ENCODE results near the gene DXO.
A peak's percentile ranks its signal among the peaks of the same experiment; 100 is the strongest.
"Not testable (repeated sequence)": the region's sequence is repeated elsewhere in the genome, so short reads cannot be mapped to it uniquely, and the experiment has no call there.

The DXO gene

DNA sequence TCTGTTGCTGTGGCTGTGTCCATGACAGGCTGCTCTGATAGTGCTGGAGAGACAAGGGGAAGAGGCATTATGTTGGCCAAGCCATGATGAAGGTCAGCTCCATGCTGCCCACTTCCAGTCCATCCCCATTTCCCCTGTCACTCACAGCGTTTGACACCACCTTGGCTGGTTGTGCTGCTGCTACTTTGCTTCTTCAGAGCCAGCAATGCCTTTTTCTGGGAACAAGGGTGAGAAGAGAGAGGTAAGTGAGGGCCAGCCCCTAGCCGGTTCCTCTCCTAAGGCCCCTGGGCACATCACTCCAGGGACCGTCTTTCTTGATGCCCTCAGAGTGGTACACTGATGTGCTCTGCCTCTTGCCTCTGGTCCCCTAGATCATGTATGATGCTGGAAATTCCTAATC, 15.1 kb downstream of the DXO start:
- FAIRE-seq: no peak

DNA sequence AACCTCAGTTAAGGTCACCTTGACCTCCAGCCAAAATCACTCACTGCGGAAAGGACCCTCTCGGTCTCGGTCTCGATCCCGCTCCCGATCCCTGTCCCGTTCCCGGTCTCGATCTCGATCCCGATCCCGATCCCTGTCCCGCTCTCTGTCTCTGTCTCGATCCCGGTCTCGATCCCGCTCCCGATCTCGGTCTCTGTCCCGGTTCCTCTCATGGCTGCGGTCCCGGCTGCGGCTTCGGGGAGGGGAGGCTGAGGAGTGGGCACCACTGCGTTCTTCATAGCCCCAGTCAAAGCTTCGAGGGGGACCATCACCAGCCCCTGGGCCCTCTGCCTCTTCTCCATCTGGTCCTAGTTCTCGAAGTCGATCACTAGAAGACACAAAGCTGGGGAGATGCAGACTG, 17.4 kb downstream of the DXO start:
- FAIRE-seq: no peak

DNA sequence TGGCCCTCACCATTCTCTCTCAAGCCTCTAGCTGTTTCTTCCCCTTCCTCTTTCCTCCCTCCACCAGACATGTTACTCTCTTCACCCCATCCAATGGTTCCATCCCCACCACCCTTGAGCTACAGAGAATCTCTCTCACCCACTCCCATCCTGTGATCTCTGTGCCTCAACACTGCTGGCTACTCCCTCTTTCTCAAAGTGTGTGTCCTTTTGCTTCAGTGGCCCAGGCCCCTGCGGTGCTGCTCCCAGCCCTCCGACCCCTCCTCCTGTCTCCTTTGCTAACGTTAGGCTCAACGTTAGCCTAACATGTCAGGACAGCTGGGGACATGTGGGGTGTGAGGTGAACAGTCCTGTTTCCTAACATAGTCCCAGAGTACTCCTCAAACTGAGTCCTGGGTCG, 19.0 kb downstream of the DXO start:
- no peak for FAIRE-seq

DNA sequence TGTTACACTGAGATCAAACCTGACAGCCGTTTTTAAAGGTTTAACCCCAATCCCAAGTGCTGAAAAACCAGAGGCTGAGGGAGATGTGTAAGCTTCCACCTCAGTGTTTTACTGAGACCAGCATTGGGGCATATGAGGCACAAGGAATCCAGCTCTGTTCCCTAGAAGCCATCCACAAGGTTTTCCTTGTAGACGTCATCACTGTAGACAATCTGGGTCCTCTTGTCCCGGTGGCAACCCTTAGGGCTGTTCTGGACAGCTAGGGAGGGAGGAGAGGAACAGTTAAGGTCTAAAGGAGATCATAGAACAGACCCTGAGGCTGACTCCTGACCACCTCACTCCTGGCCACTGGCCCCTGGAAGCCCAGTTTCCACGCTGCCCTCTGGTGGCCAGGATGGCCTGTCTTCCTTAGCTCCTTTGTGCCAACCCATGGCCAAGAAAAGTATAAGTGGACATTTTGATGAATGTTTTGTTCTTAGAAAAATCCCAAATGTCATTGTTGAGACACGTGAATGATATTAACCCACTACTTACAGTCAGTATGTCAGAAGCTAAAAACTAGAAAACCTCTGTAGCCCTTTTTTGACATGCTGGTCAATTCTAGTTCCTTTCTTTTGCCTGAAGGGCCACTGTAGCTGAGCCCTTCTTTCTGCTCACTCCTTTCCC, 19.7 kb downstream of the DXO start:
- peak; percentile 45 for FAIRE-seq

DNA sequence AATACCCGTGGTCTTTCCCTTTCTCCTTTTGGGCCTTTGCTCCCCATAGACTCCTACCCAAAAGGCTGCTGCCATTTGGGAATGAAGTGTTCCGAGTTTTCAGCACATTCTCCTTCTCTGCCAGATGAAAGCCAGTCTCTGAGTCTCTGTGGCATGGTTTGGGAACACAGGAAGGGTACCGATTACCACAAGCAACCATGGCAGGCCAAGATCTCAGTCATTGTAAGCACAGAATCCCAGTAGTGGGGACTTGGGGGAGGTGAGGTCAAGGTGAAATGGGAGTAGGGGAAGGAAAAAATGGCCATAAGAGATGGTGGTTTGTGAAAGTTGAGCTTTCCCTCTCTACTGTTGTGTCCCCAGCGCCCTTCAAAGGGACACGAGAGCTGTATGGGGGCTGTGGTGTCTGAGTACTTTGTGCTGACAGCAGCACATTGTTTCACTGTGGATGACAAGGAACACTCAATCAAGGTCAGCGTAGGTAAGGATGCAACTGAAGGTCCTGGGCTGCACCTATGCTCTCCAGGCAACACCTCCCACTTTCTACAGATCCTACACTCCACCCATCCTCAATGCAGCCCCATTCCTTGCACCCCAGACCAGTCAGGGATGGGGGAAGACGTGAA, 21.9 kb downstream of the DXO start:
- no peak for FAIRE-seq

DNA sequence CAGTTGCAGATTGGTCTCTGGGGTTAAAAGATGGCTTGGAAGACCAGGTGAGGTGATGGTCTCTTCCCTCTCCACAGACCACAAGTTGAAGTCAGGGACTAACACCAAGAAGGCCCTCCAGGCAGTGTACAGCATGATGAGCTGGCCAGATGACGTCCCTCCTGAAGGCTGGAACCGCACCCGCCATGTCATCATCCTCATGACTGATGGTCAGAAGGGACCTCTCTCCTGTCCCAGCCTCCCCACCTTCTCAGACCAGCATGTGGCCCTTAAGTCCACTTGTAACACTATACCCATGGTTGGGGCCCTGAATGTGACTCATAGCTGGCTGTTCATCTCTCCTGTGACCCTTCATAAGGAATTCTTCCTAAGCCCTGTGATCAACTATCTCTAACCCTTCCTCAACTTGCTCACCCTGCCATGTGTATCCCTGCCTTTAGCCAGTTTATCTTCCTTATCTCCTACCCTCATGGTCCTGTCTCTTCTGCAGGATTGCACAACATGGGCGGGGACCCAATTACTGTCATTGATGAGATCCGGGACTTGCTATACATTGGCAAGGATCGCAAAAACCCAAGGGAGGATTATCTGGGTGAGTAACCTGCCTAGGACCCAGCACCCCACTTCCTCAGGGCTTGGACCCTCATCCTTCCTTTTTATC, 23.1 kb downstream of the DXO start:
- no peak for FAIRE-seq

- FAIRE-seq: no peak
Observed at GRCh38 chr6:31948306-31948705, 23.6 kb downstream of the DXO start.

- no peak for FAIRE-seq
Observed at GRCh38 chr6:31947864-31948263, 24.1 kb downstream of the DXO start.

DNA sequence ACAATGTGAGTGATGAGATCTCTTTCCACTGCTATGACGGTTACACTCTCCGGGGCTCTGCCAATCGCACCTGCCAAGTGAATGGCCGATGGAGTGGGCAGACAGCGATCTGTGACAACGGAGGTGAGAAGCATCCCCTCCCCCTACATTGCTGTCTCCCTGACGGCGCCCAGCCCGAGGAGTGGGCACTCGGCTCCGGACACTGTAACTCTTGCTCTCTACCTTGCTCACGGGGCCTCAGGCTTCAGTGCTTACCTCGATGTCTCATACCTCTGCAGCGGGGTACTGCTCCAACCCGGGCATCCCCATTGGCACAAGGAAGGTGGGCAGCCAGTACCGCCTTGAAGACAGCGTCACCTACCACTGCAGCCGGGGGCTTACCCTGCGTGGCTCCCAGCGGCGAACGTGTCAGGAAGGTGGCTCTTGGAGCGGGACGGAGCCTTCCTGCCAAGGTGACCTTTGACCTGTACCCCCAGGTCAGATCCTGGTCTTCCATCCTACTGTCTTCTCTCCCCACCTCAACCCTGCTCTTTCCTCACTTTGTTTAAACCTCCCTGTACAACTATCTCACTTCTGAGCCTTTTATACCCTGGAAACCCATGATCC, 24.8 kb downstream of the DXO start:
- FAIRE-seq: no peak

DNA sequence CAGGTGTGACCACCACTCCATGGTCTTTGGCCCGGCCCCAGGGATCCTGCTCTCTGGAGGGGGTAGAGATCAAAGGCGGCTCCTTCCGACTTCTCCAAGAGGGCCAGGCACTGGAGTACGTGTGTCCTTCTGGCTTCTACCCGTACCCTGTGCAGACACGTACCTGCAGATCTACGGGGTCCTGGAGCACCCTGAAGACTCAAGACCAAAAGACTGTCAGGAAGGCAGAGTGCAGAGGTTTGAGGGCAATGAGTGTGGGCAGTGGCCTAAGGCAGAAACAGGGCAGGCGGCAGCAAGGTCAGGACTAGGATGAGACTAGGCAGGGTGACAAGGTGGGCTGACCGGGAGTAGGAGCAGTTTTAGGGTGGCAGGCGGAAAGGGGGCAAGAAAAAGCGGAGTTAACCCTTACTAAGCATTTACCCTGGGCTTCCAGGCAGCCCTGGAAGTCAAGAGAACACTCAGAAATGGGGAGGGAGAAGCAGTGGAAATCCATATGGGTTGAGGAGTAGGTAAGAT, 25.5 kb downstream of the DXO start:
- no peak for FAIRE-seq

DNA sequence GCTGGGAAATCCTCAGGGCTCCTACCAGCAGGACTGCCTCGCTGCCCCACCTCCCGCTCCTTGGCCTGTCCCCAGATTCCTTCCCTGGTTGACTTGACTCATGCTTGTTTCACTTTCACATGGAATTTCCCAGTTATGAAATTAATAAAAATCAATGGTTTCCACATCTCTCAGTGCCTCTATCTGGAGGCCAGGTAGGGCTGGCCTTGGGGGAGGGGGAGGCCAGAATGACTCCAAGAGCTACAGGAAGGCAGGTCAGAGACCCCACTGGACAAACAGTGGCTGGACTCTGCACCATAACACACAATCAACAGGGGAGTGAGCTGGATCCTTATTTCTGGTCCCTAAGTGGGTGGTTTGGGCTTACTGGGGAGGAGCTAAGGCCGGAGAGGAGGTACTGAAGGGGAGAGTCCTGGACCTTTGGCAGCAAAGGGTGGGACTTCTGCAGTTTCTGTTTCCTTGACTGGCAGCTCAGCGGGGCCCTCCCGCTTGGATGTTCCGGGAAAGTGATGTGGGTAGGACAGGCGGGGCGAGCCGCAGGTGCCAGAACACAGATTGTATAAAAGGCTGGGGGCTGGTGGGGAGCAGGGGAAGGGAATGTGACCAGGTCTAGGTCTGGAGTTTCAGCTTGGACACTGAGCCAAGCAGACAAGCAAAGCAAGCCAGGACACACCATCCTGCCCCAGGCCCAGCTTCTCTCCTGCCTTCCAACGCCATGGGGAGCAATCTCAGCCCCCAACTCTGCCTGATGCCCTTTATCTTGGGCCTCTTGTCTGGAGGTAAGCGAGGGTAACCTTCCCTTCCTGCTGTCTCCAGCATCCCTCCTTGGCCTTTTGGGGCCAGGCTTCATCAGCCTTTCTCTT, 26.2 kb downstream of the DXO start, which contains the start of gene CFB:
CFB (plus strand) TSS at position 589 of the 863 bp plus-strand sequence; CDS start at position 716, 127 bp downstream.
- no peak for FAIRE-seq

DNA sequence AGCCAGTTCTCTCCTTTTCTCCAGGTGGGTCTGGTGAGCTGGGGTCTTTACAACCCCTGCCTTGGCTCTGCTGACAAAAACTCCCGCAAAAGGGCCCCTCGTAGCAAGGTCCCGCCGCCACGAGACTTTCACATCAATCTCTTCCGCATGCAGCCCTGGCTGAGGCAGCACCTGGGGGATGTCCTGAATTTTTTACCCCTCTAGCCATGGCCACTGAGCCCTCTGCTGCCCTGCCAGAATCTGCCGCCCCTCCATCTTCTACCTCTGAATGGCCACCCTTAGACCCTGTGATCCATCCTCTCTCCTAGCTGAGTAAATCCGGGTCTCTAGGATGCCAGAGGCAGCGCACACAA, 26.8 kb downstream of the DXO start:
- no peak for FAIRE-seq

GRCh38 chr6:31943742-31944141, 28.2 kb downstream of the DXO start:
- no peak for FAIRE-seq

GRCh38 chr6:31940256-31940664, 31.7 kb downstream of the DXO start:
- FAIRE-seq: no peak

- no peak for FAIRE-seq
Observed at GRCh38 chr6:31935823-31936222, 36.1 kb downstream of the DXO start.

- FAIRE-seq: no peak
Observed at GRCh38 chr6:31935021-31935420, 36.9 kb downstream of the DXO start.

DNA sequence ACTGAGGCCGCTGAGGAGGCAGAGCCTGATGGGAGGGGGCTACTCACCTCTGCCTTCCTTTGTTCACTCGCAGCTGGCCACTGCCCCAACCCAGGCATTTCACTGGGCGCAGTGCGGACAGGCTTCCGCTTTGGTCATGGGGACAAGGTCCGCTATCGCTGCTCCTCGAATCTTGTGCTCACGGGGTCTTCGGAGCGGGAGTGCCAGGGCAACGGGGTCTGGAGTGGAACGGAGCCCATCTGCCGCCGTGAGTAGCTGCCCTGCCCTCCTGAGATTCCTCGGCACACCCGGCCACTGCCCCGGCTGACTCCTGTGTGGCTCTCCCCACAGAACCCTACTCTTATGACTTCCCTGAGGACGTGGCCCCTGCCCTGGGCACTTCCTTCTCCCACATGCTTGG, 38.4 kb downstream of the DXO start:
- FAIRE-seq: no peak

GRCh38 chr6:31932137-31932536, 39.8 kb downstream of the DXO start:
- not testable (repeated sequence) for FAIRE-seq

DNA sequence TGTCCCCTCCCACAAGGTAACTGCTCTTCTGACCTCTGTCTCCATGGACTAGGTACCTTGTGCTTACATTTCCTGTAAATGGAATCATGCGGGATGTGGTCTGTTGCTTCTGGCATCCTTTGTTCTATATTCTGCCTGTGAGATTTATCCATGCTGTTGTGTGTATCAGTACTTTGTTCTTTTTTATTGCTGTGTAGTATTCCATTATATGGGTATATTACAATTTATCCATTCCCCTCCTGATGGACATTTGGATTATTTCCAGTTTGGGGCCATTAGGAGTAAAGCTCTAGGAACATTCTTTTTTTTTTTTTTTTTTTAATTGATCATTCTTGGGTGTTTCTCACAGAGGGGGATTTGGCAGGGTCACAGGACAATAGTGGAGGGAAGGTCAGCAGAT, 41.0 kb downstream of the DXO start:
- no peak for FAIRE-seq

DNA sequence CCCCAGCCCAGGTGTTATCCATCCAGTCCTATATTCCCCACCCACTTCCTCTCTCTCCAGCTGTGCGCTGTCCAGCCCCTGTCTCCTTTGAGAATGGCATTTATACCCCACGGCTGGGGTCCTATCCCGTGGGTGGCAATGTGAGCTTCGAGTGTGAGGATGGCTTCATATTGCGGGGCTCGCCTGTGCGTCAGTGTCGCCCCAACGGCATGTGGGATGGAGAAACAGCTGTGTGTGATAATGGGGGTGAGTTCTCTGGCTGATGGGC, 43.3 kb downstream of the DXO start:
- FAIRE-seq: no peak

DNA sequence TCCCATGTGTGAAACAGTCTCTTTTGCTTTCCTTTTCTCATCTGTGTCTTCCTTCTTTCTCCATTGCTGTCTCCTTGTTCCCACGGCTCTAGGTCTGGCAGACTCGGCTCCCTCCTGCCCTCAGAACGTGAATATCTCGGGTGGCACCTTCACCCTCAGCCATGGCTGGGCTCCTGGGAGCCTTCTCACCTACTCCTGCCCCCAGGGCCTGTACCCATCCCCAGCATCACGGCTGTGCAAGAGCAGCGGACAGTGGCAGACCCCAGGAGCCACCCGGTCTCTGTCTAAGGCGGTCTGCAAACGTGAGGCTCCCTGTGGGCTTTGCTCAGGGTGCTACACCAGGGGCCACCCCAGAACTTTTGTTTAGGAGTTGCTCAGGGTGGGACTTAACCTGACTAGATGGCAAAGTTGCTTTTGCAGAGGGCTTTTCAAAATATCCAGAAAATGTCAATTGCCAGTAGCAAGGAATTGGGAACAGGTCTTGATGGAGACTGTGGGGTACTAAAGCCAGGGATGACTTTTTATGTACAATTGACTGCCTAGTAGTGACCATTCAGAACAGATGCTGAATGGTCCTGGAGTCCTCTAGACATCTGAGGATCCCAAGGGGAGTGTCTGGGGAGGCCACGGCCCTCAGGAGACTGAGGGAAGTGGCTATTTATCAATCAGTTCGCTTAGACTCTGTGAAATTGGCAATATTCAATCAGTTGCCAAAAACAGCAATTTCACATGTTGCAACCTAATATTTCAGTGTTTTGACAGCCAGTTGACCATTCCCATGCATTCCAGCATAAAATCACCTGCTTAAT, 43.9 kb downstream of the DXO start:
- FAIRE-seq: no peak

GRCh38 chr6:31927242-31927862, 44.6 kb downstream of the DXO start, which contains the start of gene C2:
Gene C2, plus strand, starts transcription at chr6:31927717. Its CDS starts 36 bp downstream, at chr6:31927753.
- FAIRE-seq: no peak
